Loucy (cell line): ENCODE results near the gene MAML3.

Experiments
- H2AFZ ChIP-seq: fragments of 200-600 bp; sonication (generic); 2 replicates; pipeline ENCODE4 v1.6.0; 2016; ENCODE audit warnings: antibody characterized with exemption, mild to moderate bottlenecking, low read length, moderate library complexity
- H3F3A ChIP-seq: fragments of 200-600 bp; 2 replicates; pipeline ENCODE4 v1.6.0; 2016; ENCODE audit warnings: antibody characterized with exemption, low read depth, mild to moderate bottlenecking
- H3K27me3 ChIP-seq: fragments of 200-600 bp; sonication (generic); 2 replicates; pipeline ENCODE4 v1.6.1; 2014; ENCODE audit warnings: low read length, mild to moderate bottlenecking; ENCODE audit not compliant: insufficient read depth, poor library complexity, severe bottlenecking
- H3K36me3 ChIP-seq: fragments of 200-600 bp; sonication (generic); 2 replicates; pipeline ENCODE4 v1.6.1; 2016; ENCODE audit warnings: low read length; ENCODE audit not compliant: insufficient read depth
- H3K4me1 ChIP-seq: fragments of 200-600 bp; sonication (generic); 2 replicates; pipeline ENCODE4 v1.5.1; 2014; ENCODE audit warnings: low read length, mild to moderate bottlenecking; ENCODE audit not compliant: insufficient read depth, poor library complexity, severe bottlenecking
- H3K4me2 ChIP-seq: fragments of 200-600 bp; sonication (generic); 2 replicates; pipeline ENCODE4 v1.6.0; 2014; ENCODE audit warnings: antibody characterized with exemption, low read length, low read depth, mild to moderate bottlenecking; ENCODE audit not compliant: poor library complexity, severe bottlenecking
- H3K4me3 ChIP-seq: fragments of 200-600 bp; sonication (generic); 2 replicates; pipeline ENCODE4 v1.5.1; 2014; ENCODE audit warnings: low read length, mild to moderate bottlenecking, mixed read lengths; ENCODE audit not compliant: poor library complexity, severe bottlenecking
- H3K79me2 ChIP-seq: fragments of 200-600 bp; sonication (generic); 2 replicates; pipeline ENCODE4 v1.6.1; 2014; ENCODE audit warnings: low read length; ENCODE audit not compliant: insufficient read depth
- H3K9ac ChIP-seq: fragments of 200-600 bp; sonication (generic); 2 replicates; pipeline ENCODE4 v1.6.0; 2014; ENCODE audit warnings: mild to moderate bottlenecking, low read depth, low read length, moderate library complexity; ENCODE audit not compliant: poor library complexity, severe bottlenecking
- H3K9me2 ChIP-seq: fragments of 200-600 bp; sonication (generic); replicated peaks from 2 replicates; pipeline ENCODE4 v1.6.1; 2016; ENCODE audit warnings: low read depth, low read length, mixed read lengths
- H3K9me3 ChIP-seq: fragments of 200-600 bp; sonication (generic); 2 replicates; pipeline ENCODE4 v1.6.1; 2014; ENCODE audit warnings: mild to moderate bottlenecking, antibody characterized with exemption, low read length, low read depth; ENCODE audit not compliant: insufficient read depth
- H4K20me1 ChIP-seq: fragments of 200-600 bp; sonication (generic); 2 replicates; pipeline ENCODE4 v1.6.0; 2014; ENCODE audit warnings: antibody characterized with exemption, low read length, mild to moderate bottlenecking; ENCODE audit not compliant: insufficient read depth, poor library complexity, severe bottlenecking
- EZH2phosphoT487 ChIP-seq: fragments of 200-600 bp; IDR thresholded peaks from 2 replicates; pipeline ENCODE4 v1.6.1; 2018; ENCODE audit warnings: antibody characterized with exemption, mild to moderate bottlenecking, moderate library complexity, borderline replicate concordance
- TF ChIP-seq, protein P1 (sequence below): fragments of 200-600 bp; sonication (generic); conservative IDR thresholded peaks from 2 replicates; pipeline ENCODE4 v1.5.1; 2014; ENCODE audit warnings: mild to moderate bottlenecking, antibody characterized with exemption, low read length

MAML3 gene

GRCh38 chr4:140151699-140152012 is 2.3 kb downstream of the MAML3 start:
- Histone ChIP-seq H3K36me3 (no peaks in the 10 kb centered on the region), H3K4me2 (peak overlapping the region; percentile 94), H3K79me2 (peaks cover 50% of the 10 kb centered on the region), H3K4me1 (peaks cover 54% of the 10 kb centered on the region), H3K9me2 (no peaks in the 10 kb centered on the region), H3K4me3 (peak overlapping the region; percentile 98), H3F3A (peaks cover 6% of the 10 kb centered on the region), H4K20me1 (peaks cover 7% of the 10 kb centered on the region), H2AFZ (peak overlapping the region; percentile 57), H3K27me3 (no peaks in the 10 kb centered on the region), H3K9ac (peak overlapping the region; percentile 97), H3K9me3 (no peaks in the 10 kb centered on the region)
- TF ChIP-seq, protein P1, sequence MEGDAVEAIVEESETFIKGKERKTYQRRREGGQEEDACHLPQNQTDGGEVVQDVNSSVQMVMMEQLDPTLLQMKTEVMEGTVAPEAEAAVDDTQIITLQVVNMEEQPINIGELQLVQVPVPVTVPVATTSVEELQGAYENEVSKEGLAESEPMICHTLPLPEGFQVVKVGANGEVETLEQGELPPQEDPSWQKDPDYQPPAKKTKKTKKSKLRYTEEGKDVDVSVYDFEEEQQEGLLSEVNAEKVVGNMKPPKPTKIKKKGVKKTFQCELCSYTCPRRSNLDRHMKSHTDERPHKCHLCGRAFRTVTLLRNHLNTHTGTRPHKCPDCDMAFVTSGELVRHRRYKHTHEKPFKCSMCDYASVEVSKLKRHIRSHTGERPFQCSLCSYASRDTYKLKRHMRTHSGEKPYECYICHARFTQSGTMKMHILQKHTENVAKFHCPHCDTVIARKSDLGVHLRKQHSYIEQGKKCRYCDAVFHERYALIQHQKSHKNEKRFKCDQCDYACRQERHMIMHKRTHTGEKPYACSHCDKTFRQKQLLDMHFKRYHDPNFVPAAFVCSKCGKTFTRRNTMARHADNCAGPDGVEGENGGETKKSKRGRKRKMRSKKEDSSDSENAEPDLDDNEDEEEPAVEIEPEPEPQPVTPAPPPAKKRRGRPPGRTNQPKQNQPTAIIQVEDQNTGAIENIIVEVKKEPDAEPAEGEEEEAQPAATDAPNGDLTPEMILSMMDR, result no peak
- no peak for TF ChIP-seq EZH2phosphoT487

DNA sequence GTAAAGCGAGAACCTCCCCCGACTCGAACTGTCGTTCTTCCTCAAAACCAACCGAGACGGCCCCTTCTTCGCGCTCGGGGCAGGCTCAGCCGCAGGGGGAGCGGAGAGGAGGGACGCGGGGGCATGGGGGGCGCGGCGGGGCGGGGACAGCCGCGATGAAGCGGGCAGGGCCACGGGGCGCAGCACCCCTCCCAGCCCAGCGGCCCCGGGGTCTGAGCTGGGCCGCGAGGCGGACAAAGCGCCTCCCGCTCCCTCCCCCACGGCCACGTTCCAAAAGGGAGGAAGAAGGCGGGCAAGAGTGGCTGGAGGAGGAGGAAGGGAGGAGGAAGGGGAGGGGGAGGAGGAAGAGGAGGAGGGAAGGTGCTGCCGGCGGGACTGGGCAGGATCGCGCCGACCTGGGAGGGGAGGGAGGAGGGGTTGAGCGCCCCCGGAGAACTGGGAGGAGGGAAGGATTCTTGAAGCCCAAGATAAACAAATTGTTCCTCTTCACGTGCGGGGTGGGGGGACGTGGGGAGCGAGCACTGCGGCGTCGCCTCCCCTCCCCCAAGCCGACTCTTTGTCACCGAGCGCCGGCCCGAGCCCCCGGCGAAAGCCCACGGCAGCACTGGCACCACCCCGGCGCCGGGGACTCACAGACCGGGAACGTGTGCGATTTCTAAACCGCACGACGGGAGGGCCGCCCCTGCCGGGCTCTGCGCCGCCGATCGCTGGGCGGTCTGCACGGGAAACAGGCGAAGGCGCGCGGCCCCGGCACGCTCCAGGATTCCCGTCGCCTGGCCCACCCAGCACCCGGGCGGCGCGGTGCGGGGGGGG is 2.9 kb downstream of the MAML3 start:
- Histone ChIP-seq H3K4me1 (peaks cover 48% of the 10 kb centered on the region), H3K27me3 (no peaks in the 10 kb centered on the region), H4K20me1 (peaks cover 7% of the 10 kb centered on the region), H3K4me2 (peak overlapping the region; percentile 94), H3K36me3 (no peaks in the 10 kb centered on the region), H2AFZ (peak overlapping the region; percentile 83), H3F3A (peaks cover 6% of the 10 kb centered on the region), H3K79me2 (peaks cover 56% of the 10 kb centered on the region), H3K4me3 (peak overlapping the region; percentile 98), H3K9ac (peak overlapping the region; percentile 97), H3K9me2 (no peaks in the 10 kb centered on the region), H3K9me3 (no peaks in the 10 kb centered on the region)
- TF ChIP-seq EZH2phosphoT487, result no peak
- TF ChIP-seq, protein P1, result no peak

- TF ChIP-seq EZH2phosphoT487, result no peak
- TF ChIP-seq, protein P1, result 0 out of 2 replicates have a peak, but pooled peaks have one; percentile 4
- H2AFZ ChIP-seq, result peak overlapping the region; percentile 83
- peaks cover 58% of the 10 kb centered on the region for H3K79me2 ChIP-seq
- no peaks in the 10 kb centered on the region for H3K27me3 ChIP-seq
- peak overlapping the region; percentile 98 for H3K4me3 ChIP-seq
- no peaks in the 10 kb centered on the region for H3K36me3 ChIP-seq
- no peaks in the 10 kb centered on the region for H3K9me3 ChIP-seq
- peak overlapping the region; percentile 97 for H3K9ac ChIP-seq
- peaks cover 6% of the 10 kb centered on the region for H3F3A ChIP-seq
- H3K4me1 ChIP-seq, result peaks cover 45% of the 10 kb centered on the region
- no peaks in the 10 kb centered on the region for H3K9me2 ChIP-seq
- peaks cover 7% of the 10 kb centered on the region for H4K20me1 ChIP-seq
- peak overlapping the region; percentile 94 for H3K4me2 ChIP-seq
Measured at GRCh38 chr4:140150636-140150885, 3.4 kb downstream of the MAML3 start.
